NCI-H446 (cell line): Measurements from ENCODE around the gene ENOPH1.
"Not testable (repeated sequence)": the region's sequence is repeated elsewhere in the genome, so short reads cannot be mapped to it uniquely, and the experiment has no call there.

ENCODE experiments used
- DNase-seq, 2 experiments: peaks; one replicate each; lab custom pipeline; 2025; lab: John Stamatoyannopoulos, UW

Gene ENOPH1

GRCh38 chr4:82469791-82470345 is 39.5 kb downstream of the ENOPH1 start:
- DNase-seq = no peak

GRCh38 chr4:82473080-82473479 is 42.7 kb downstream of the ENOPH1 start:
- DNase-seq = not testable (repeated sequence)

- DNase-seq = no peak
Measured at GRCh38 chr4:82473621-82474164, 43.3 kb downstream of the ENOPH1 start.

GRCh38 chr4:82475931-82476330 is 45.5 kb downstream of the ENOPH1 start:
- DNase-seq = not testable (repeated sequence)

GRCh38 chr4:82477469-82477868 is 47.1 kb downstream of the ENOPH1 start:
- DNase-seq = not testable (repeated sequence)

- no peak for DNase-seq
Measured at GRCh38 chr4:82479562-82479961, 49.2 kb downstream of the ENOPH1 start.

- no peak for DNase-seq
Measured at GRCh38 chr4:82480771-82481505, 50.5 kb downstream of the ENOPH1 start.

GRCh38 chr4:82481506-82481840 is 51.1 kb downstream of the ENOPH1 start:
- DNase-seq = peak in 1 of 2 experiments; percentile 31

GRCh38 chr4:82482387-82482786 is 52.0 kb downstream of the ENOPH1 start:
- no peak for DNase-seq

- peak in 1 of 2 experiments; percentile 37 for DNase-seq
Measured at GRCh38 chr4:82484996-82485783, 54.8 kb downstream of the ENOPH1 start.

- DNase-seq = no peak
Measured at GRCh38 chr4:82489076-82489475, 58.7 kb downstream of the ENOPH1 start.

GRCh38 chr4:82489987-82490386 is 59.6 kb downstream of the ENOPH1 start:
- DNase-seq = no peak

GRCh38 chr4:82491251-82491960 is 61.0 kb downstream of the ENOPH1 start:
- peak; percentile 79 to 85 for DNase-seq

- DNase-seq = no peak
Measured at GRCh38 chr4:82493721-82494425, 63.5 kb downstream of the ENOPH1 start.

- peak in 1 of 2 experiments; percentile 25 for DNase-seq
Measured at GRCh38 chr4:82495666-82496065, 65.3 kb downstream of the ENOPH1 start.

GRCh38 chr4:82496349-82496748 is 66.0 kb downstream of the ENOPH1 start:
- no peak for DNase-seq

- peak in 1 of 2 experiments; percentile 20 for DNase-seq
Measured at GRCh38 chr4:82499738-82500434, 69.5 kb downstream of the ENOPH1 start.

GRCh38 chr4:82500435-82501153 is 70.2 kb downstream of the ENOPH1 start:
- DNase-seq = no peak

- no peak for DNase-seq
Measured at GRCh38 chr4:82501154-82501442, 70.7 kb downstream of the ENOPH1 start.

GRCh38 chr4:82508011-82508410 is 77.6 kb downstream of the ENOPH1 start:
- DNase-seq = no peak
